Kasumi-1 (cell line): ENCODE results near the gene SLX1B.
"Not testable (repeated sequence)": the region's sequence is repeated elsewhere in the genome, so short reads cannot be mapped to it uniquely, and the experiment has no call there.

Experiments used
- DNase-seq, 2 experiments: peaks; one replicate each; lab custom pipeline; 2025; lab: John Stamatoyannopoulos, UW

The SLX1B gene

DNA sequence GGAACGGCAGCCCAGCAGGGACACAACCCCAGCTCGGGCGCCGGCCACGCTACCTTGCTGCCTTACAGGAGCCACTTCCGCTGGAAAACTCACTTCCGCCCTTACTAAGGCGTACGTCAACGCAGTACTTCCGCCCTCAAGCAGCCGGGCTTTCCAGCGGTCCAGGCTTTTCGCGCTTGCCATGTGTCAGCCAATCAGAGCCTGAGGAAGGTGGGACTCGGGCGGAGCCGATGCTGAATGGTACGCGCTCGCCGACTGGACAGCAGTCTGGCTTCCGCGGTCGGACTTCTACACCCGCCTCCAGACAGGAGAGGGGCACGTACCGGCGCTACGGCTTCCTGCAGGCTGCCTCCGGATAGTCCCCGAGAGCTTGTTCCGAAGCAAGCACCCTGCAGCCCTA, at the start of gene SLX1B, which contains the start of gene BOLA2:
Gene SLX1B, plus strand, starts transcription at position 265 of the 400 bp plus-strand sequence.
Gene BOLA2, minus strand, starts transcription at position 83 of the 400 bp plus-strand sequence. CDS start 98 bp downstream, outside the sequence.
- DNase-seq = not testable (repeated sequence)

DNA sequence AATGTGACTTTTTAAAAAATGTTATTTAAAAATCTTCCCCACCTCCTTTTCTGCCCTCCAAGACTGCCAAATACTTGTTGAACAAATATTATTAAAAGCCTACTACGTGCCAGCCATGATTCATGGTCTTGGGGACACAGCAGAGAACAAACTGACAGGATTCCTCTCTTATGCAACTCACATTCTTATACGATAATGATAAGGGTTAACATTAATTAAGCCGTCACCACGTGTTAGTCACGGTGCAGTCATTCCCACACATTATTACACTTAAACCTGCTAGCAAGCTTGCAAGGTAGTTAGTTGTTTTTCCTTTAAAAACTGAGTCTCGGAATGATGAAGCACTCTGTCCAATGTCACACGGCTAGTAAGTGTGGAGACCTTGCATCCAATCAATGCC, 49.1 kb upstream of the SLX1B start:
- not testable (repeated sequence) for DNase-seq

DNA sequence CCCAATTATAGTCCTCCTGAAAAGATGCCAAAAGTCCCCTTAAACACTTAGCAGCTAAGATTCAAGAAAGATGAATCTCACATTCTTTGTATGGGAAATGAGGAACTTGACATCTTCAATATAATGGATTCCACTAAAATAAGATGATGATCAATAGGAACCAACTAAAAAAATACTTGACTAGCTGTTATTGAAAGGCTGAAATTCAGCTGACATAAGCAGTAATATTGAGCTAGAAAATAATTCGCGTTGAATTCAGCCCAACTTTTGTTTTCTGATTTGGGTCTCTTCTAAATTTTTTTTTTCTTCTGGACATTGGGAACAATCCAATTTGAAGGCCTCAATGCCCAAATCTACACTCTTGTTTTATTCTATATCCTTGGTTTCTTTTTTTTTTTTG, 30.7 kb upstream of the SLX1B start:
- not testable (repeated sequence) for DNase-seq

DNA sequence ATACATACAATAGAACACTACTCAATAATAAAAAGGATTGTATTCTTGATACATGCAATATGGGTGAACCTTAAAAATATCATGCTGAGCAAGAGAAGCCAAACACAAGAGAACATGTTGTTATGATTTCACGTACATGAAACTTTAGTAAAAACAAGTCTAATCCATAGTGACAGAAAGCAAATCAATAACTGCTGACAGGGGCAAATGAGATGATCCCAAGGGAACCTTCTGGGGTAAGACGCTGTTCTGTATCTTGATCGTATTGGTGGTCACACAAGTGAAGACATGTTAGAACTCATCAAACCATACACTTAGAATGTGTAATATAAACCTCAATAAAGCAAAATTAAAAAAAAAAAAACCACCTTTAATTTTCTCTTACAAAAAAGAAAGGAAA, 28.9 kb upstream of the SLX1B start:
- not testable (repeated sequence) for DNase-seq

DNA sequence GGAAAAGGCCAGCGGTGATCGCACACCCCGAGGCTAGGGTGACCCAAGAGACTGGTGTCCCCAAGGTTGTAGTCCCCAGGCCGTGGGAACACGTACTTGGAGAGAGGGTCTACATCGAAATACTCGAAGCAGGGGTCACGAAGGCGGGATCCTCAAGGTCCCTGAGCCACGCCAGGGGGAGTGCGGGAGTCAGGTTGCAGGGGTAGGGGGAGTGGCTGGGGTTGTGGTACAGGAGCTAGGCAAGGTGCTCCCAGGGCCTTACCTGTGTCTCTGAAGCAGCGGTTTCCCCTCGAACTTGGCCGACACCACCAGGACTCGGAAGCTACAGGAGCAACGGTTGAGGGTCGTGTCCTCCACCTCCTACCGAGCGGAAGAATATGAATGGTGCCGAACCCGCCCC, 579 bp upstream of the SLX1B start:
- DNase-seq = not testable (repeated sequence)

DNA sequence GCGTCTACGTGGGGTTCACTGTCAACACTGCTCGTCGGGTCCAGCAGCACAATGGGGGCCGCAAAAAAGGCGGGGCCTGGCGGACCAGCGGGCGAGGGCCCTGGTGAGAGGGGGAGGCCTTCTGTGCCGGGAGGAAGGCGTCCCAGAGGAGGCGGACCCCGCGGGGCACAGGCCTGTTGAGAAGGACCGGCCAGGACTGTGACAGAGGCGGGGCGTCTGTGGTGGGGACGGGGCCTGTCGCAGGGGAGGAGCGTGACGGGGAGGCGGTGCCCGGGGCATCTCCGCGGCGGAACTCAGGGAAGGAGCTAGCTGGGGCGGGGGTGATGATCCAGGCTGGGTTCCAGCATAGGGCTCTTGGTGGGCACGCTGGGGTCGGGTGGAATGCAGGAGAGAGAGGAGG, 495 bp downstream of the SLX1B start:
- not testable (repeated sequence) for DNase-seq

DNA sequence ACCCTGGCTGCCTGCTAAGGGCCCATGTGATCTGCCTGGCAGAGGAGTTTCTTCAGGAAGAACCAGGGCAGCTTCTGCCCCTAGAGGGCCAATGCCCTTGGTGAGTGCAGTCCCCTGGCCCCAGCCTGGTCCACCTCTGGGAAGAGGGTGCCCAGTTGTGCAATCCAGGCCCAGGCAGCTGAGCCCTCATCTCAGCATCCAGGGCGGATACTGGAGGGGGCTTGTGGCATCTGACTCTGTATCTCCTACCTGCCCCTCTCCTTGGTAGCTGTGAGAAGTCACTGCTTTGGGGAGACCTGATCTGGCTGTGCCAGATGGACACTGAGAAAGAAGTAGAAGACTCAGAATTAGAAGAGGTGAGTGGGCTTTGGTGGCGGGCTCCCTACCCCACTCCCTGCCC, 3.3 kb downstream of the SLX1B start:
- not testable (repeated sequence) for DNase-seq

DNA sequence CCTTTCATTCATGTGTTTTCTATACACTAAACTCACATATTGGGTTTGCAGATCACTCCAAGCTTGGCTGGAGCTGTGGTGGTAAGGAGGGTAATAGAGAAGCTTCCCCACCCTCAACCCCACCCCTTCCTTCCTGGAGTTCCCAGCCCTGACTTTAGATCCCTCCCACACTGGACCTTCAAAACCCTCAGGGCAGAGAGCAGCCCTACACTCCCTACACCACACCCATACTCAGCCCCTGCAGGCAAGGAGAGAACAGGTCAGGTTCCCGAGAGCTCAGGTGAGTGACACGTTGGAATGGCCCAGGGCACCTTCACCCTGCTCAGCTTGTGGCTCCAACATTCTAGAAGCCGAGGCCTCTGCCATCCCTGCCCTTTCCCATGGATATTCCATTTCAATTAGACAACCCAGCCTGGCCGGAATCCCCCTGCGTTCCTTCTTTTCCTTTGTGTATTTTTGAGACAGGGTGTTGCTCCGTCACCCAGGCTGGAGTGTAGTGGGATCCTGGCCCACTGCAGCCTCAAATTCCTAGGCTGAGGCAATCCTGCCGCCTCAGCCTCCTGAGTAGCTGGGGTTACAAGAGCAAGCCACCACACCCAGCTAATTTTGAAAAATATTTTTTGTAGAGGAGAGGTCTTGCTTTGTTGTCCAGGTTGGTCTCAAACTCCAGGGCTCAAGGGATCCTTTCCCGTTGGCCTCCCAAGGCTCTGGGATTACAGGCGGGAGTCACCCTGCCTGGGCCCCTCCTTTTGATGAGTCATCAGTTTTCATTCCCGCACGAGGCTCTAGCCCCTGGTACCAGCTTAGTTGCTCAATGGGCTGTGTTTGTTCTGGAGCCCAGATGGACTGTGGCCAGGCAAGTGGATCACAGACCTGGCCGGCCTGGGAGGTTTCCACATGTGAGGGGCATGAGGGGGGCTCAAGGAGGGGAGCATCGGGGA, 5.6 kb downstream of the SLX1B start, which contains the start of gene SULT1A4:
Gene SULT1A4, plus strand, starts transcription at position 208 of the 941 bp plus-strand sequence. CDS start 1,473 bp downstream, outside the sequence.
- DNase-seq = not testable (repeated sequence)

DNA sequence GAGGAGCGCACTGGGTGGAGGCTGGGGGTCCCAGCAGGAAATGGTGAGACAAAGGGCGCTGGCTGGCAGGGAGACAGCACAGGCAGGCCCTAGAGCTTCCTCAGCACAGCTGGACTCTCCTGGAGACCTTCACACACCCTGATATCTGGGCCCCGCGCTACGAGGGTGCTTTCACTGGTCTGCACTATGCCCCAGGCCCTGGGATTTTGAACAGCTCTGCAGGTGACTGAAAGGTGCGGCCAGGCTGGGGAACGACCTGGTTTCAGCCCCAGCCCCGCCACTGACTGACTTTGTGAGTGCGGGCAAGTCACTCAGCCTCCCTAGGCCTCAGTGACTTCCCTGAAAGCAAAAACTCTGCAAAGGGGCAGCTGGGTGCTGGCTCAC, 6.3 kb downstream of the SLX1B start:
- DNase-seq = not testable (repeated sequence)

DNA sequence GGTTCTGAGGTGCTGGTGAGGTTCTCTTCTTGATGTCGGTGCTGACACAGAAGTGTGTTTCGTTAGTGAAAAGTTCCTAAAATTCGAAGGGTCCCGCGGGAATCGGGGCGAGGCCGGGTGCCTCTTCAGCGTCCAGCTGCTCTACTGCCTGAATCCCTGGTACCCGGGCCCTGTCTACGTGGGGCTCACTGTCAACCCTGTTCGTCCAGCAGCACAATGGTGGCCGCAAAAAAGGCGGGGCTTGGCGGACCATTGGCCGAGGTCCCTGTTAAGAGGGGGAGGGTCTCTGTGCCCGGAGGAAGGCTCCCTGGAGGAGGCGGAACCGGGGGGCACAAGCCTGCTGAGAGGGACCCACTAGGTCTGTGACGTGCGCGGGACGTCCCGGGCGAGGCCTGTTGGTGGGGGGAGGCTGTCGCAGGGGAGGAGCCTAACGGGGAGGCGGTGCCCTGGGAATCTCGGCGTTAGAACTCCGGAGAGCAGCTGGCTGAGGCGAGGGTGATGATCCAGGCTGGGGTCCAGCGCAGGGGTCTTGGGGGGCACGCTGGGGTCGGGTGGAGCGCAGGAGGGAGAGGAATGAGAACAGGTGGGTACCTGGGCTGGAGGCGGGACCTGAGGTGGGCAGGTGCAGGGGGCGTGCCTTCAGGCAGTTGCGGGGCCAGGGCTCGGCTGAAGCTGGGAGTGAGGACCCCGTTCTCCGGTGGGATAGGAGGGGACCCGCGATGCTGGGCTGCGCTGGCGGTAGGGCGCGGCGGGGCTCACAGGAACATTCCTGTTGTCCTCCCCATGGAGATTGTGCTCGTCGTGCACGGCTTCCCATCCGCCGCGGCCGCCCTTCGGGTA, 11.9 kb downstream of the SLX1B start:
- not testable (repeated sequence) for DNase-seq

DNA sequence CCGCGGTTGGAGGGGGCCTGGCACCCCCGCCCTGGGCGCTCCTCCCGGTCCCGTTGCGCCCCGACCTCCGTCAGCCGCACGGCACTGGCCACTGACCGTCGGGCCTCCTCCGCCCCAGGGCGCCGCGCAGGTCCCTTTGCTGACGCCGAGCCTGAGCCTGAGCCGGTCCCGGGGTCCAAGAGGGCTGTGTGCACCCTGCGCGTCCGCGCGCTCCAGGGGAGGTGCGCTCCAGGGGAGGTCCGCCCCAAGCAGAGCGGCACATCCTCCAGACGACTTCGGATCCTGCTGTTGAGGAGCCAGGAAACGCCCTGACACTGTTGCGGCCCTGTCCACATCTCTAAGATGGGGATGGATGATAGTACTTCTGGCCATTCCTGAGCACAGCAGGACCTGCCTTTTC, 12.6 kb downstream of the SLX1B start:
- DNase-seq = not testable (repeated sequence)

DNA sequence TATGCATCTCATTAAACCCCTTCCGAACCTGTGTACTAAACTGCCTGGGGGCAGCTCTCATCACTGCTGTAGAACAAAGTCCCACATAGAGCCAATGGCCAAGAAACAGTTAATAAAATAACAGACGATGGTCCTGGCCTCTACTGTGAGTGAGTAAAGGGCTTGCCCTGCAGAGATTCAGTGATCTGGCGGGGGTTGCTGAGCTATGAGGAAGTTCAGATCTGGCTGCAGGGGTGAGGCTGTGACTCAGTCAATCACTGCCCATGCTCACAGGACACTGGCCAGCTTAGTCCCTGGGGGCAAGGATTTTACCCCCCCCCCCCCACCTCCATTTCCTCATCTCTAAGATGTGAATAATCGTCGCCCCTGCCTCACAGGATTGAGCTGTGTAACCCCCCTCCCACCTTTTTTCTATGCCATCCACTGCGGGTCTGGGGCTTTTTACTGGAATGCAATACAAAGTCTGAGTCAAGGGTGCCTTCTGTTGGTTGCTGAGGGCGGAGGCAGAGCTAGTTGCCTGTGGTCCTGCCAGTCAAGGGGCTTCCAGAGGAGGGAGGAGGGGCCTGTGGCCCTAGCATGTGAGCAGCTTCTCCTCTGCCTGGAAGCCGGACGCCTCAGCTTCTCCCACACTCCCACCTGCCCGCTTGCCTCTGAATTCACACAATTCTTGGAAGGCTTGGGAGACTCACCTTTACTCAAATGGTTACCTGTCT, 13.5 kb downstream of the SLX1B start:
- not testable (repeated sequence) for DNase-seq

DNA sequence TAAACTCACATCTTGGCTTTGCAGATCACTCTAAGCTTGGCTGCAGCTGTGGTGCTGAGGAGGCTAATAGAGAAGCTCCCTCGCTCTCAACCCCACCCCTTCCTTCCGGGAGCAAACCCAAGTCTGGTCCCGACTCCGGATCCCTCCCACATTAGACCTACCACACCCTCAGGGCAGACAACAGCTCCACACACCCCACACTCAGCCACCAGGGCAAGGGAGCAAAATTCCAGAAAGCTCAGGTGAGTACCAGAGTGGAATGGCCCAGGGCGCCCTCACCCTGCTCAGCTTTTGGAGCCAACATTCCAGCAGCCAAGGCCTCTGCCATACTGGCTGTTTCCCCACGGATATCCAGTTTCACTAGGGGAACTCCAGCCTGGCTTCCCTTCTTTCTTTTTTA, 15.3 kb downstream of the SLX1B start:
- DNase-seq = not testable (repeated sequence)

DNA sequence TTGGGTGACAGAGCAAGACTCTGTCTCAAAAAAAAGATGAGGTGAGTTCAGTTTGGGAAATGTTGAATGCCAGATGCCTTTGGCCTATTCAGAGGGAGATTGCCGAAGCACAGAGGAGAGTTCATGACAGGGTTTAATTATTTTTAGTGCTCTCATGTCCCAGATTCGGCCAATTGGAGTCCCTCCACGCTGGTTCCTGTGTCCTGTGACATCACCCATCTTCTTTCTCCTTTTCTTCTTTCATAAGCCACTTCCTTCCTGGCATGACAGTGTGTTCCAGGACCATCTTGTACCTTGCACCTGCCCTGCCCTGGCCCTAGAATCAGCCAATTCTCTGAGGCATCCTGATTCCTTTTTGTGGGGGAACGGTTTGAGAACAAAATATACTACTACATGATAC, 17.7 kb downstream of the SLX1B start:
- not testable (repeated sequence) for DNase-seq

DNA sequence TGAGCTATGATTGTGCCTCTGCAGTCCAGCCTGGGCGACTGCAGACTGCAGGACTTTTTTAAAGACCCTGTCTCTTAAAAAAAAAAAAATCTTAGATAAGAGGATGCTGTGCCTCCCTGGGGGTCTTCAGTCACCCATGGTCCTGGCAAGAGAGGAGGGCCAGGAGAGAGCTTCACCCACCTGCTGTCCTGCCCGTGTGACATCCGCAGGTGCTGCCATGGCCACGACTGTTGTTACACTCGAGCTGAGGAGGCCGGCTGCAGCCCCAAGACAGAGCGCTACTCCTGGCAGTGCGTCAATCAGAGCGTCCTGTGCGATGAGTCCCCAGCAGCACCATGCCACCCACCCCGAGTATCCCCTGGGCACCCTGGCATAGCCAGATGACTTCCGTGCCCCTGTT, 27.9 kb downstream of the SLX1B start:
- DNase-seq = not testable (repeated sequence)

DNA sequence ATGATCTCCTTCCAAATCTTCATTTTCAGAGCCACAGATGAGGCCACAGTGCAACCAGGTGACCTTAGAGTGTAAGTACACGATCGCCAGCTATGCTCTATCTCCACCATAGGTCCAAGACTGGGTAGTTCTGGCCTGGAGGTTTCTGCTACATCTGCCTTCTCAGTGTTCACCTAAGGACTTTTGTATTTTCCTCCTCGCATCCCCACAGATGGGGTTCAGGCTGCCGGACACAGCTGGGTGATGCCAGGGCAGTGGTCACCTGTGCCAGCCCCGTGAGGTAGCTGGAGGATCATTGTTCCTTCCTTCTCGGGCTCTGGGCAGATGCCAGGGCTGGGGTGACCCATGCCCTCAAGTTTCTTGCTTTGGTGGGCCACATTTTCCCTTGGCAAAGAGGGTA, 52.0 kb downstream of the SLX1B start, which contains the start of gene NPIPB12:
Gene NPIPB12, minus strand, starts transcription at position 101 of the 400 bp plus-strand sequence.
- not testable (repeated sequence) for DNase-seq
